Loucy (cell line): Measurements from ENCODE around the gene ASXL1.

ENCODE experiments used
- H2AFZ ChIP-seq: fragments of 200-600 bp; sonication (generic); 2 replicates; pipeline ENCODE4 v1.6.0; 2016; ENCODE audit warnings: antibody characterized with exemption, mild to moderate bottlenecking, low read length, moderate library complexity
- H3F3A ChIP-seq: fragments of 200-600 bp; 2 replicates; pipeline ENCODE4 v1.6.0; 2016; ENCODE audit warnings: antibody characterized with exemption, low read depth, mild to moderate bottlenecking
- H3K27me3 ChIP-seq: fragments of 200-600 bp; sonication (generic); 2 replicates; pipeline ENCODE4 v1.6.1; 2014; ENCODE audit warnings: low read length, mild to moderate bottlenecking; ENCODE audit not compliant: insufficient read depth, poor library complexity, severe bottlenecking
- H3K36me3 ChIP-seq: fragments of 200-600 bp; sonication (generic); 2 replicates; pipeline ENCODE4 v1.6.1; 2016; ENCODE audit warnings: low read length; ENCODE audit not compliant: insufficient read depth
- H3K4me1 ChIP-seq: fragments of 200-600 bp; sonication (generic); 2 replicates; pipeline ENCODE4 v1.5.1; 2014; ENCODE audit warnings: low read length, mild to moderate bottlenecking; ENCODE audit not compliant: insufficient read depth, poor library complexity, severe bottlenecking
- H3K4me2 ChIP-seq: fragments of 200-600 bp; sonication (generic); 2 replicates; pipeline ENCODE4 v1.6.0; 2014; ENCODE audit warnings: antibody characterized with exemption, low read length, low read depth, mild to moderate bottlenecking; ENCODE audit not compliant: poor library complexity, severe bottlenecking
- H3K4me3 ChIP-seq: fragments of 200-600 bp; sonication (generic); 2 replicates; pipeline ENCODE4 v1.5.1; 2014; ENCODE audit warnings: low read length, mild to moderate bottlenecking, mixed read lengths; ENCODE audit not compliant: poor library complexity, severe bottlenecking
- H3K79me2 ChIP-seq: fragments of 200-600 bp; sonication (generic); 2 replicates; pipeline ENCODE4 v1.6.1; 2014; ENCODE audit warnings: low read length; ENCODE audit not compliant: insufficient read depth
- H3K9ac ChIP-seq: fragments of 200-600 bp; sonication (generic); 2 replicates; pipeline ENCODE4 v1.6.0; 2014; ENCODE audit warnings: mild to moderate bottlenecking, low read depth, low read length, moderate library complexity; ENCODE audit not compliant: poor library complexity, severe bottlenecking
- H3K9me2 ChIP-seq: fragments of 200-600 bp; sonication (generic); replicated peaks from 2 replicates; pipeline ENCODE4 v1.6.1; 2016; ENCODE audit warnings: low read depth, low read length, mixed read lengths
- H3K9me3 ChIP-seq: fragments of 200-600 bp; sonication (generic); 2 replicates; pipeline ENCODE4 v1.6.1; 2014; ENCODE audit warnings: mild to moderate bottlenecking, antibody characterized with exemption, low read length, low read depth; ENCODE audit not compliant: insufficient read depth
- H4K20me1 ChIP-seq: fragments of 200-600 bp; sonication (generic); 2 replicates; pipeline ENCODE4 v1.6.0; 2014; ENCODE audit warnings: antibody characterized with exemption, low read length, mild to moderate bottlenecking; ENCODE audit not compliant: insufficient read depth, poor library complexity, severe bottlenecking
- EZH2phosphoT487 ChIP-seq: fragments of 200-600 bp; IDR thresholded peaks from 2 replicates; pipeline ENCODE4 v1.6.1; 2018; ENCODE audit warnings: antibody characterized with exemption, mild to moderate bottlenecking, moderate library complexity, borderline replicate concordance
- TF ChIP-seq, protein P1 (sequence below): fragments of 200-600 bp; sonication (generic); conservative IDR thresholded peaks from 2 replicates; pipeline ENCODE4 v1.5.1; 2014; ENCODE audit warnings: mild to moderate bottlenecking, antibody characterized with exemption, low read length

The ASXL1 gene

DNA sequence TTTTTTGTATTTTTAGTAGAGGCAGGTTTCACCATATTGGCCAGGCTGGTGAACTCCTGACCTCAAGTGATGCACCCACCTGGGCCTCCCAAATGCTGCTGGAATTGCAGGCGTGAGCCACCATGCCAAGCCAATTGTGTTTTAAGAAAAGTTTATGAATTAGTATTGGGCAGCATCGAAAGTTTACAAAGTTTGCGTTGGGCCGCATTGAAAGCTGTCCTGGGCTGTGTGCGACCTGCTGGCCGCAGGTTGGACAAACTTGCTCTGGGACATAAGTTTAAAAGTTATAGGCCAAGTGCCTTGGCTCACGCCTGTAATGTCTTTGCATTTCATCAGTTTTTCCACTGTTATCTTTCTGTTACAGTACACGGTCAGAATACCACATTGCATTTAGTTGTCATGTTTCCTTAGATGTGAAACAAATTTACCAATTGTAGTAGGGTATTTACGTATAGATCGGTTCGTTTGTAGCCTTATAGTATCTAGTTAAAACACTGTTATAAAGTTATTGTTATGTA is 39.5 kb downstream of the ASXL1 start:
- H3K9ac ChIP-seq, result no peak overlapping the region
- no peaks in the 10 kb centered on the region for H3K9me3 ChIP-seq
- H3K4me1 ChIP-seq, result no peaks in the 10 kb centered on the region
- no peak overlapping the region for H2AFZ ChIP-seq
- H3K27me3 ChIP-seq, result no peaks in the 10 kb centered on the region
- no peak overlapping the region for H3K4me2 ChIP-seq
- no peak for TF ChIP-seq EZH2phosphoT487
- TF ChIP-seq, protein P1, sequence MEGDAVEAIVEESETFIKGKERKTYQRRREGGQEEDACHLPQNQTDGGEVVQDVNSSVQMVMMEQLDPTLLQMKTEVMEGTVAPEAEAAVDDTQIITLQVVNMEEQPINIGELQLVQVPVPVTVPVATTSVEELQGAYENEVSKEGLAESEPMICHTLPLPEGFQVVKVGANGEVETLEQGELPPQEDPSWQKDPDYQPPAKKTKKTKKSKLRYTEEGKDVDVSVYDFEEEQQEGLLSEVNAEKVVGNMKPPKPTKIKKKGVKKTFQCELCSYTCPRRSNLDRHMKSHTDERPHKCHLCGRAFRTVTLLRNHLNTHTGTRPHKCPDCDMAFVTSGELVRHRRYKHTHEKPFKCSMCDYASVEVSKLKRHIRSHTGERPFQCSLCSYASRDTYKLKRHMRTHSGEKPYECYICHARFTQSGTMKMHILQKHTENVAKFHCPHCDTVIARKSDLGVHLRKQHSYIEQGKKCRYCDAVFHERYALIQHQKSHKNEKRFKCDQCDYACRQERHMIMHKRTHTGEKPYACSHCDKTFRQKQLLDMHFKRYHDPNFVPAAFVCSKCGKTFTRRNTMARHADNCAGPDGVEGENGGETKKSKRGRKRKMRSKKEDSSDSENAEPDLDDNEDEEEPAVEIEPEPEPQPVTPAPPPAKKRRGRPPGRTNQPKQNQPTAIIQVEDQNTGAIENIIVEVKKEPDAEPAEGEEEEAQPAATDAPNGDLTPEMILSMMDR, result no peak
- peaks cover 90% of the 10 kb centered on the region for H3K79me2 ChIP-seq
- H3F3A ChIP-seq, result peaks cover 5% of the 10 kb centered on the region; the same call in 1 of the 2 replicates
- no peaks in the 10 kb centered on the region for H3K9me2 ChIP-seq
- no peak overlapping the region for H3K4me3 ChIP-seq
- peaks cover 34% of the 10 kb centered on the region; the same call in 1 of the 2 replicates for H3K36me3 ChIP-seq
- peaks cover 21% of the 10 kb centered on the region for H4K20me1 ChIP-seq

GRCh38 chr20:32400476-32400875 is 42.3 kb downstream of the ASXL1 start:
- Histone ChIP-seq H3K4me3 (no peak overlapping the region), H3K4me2 (no peak overlapping the region), H3K9me2 (no peaks in the 10 kb centered on the region), H3K27me3 (no peaks in the 10 kb centered on the region), H2AFZ (no peak overlapping the region), H3K9me3 (no peaks in the 10 kb centered on the region), H3K79me2 (peaks cover 86% of the 10 kb centered on the region), H3K36me3 (peaks cover 32% of the 10 kb centered on the region; the same call in 1 of the 2 replicates), H3K4me1 (no peaks in the 10 kb centered on the region), H3F3A (no peaks in the 10 kb centered on the region; the same call in 1 of the 2 replicates), H4K20me1 (peaks cover 28% of the 10 kb centered on the region), H3K9ac (no peak overlapping the region)
- TF ChIP-seq, protein P1, result no peak
- TF ChIP-seq EZH2phosphoT487, result no peak

- H3K36me3 ChIP-seq, result peaks cover 29% of the 10 kb centered on the region; the same call in 1 of the 2 replicates
- no peak overlapping the region for H3K9ac ChIP-seq
- H3K4me3 ChIP-seq, result no peak overlapping the region
- H3K9me3 ChIP-seq, result no peaks in the 10 kb centered on the region
- no peaks in the 10 kb centered on the region for H3K4me1 ChIP-seq
- no peak overlapping the region for H3K4me2 ChIP-seq
- peaks cover 25% of the 10 kb centered on the region for H4K20me1 ChIP-seq
- no peaks in the 10 kb centered on the region for H3K9me2 ChIP-seq
- H3F3A ChIP-seq, result no peaks in the 10 kb centered on the region
- H2AFZ ChIP-seq, result no peak overlapping the region
- peaks cover 89% of the 10 kb centered on the region for H3K79me2 ChIP-seq
- no peaks in the 10 kb centered on the region for H3K27me3 ChIP-seq
- TF ChIP-seq, protein P1, result no peak
- TF ChIP-seq EZH2phosphoT487, result no peak
Observed at GRCh38 chr20:32404017-32404416, 45.9 kb downstream of the ASXL1 start.
